NCI-H2196 treated with DMSO at 0.1 percent for 48 hours (cell line): ENCODE results near the gene ZNF273.
A peak's percentile ranks its signal among the peaks of the same experiment; 100 is the strongest.

Experiments
- DNase-seq: peaks from one replicate; lab custom pipeline; 2025; ENCODE audit not compliant: unreplicated experiment; lab: John Stamatoyannopoulos, UW

Gene ZNF273

GRCh38 chr7:64876792-64877713 lies 26.0 kb upstream of the ZNF273 start:
- DNase-seq, result no peak

- DNase-seq, result no peak
These were observed 25.1 kb upstream of the ZNF273 start for GRCh38 chr7:64877714-64878610.

GRCh38 chr7:64878684-64879083 lies 24.4 kb upstream of the ZNF273 start:
- DNase-seq, result no peak

GRCh38 chr7:64879086-64879730 lies 23.9 kb upstream of the ZNF273 start:
- DNase-seq, result no peak

- DNase-seq, result no peak
These were observed 23.3 kb upstream of the ZNF273 start for GRCh38 chr7:64879800-64880199.

GRCh38 chr7:64880322-64881297 lies 22.5 kb upstream of the ZNF273 start:
- no peak for DNase-seq

GRCh38 chr7:64881461-64882287 lies 21.4 kb upstream of the ZNF273 start:
- DNase-seq, result no peak

- peak; percentile 23 for DNase-seq
These were observed 20.5 kb upstream of the ZNF273 start for GRCh38 chr7:64882341-64883112.

- no peak for DNase-seq
These were observed 19.8 kb upstream of the ZNF273 start for GRCh38 chr7:64883113-64883905.

GRCh38 chr7:64884085-64884912 lies 18.8 kb upstream of the ZNF273 start:
- DNase-seq, result no peak

- DNase-seq, result no peak
These were observed 18.1 kb upstream of the ZNF273 start for GRCh38 chr7:64884913-64885370.

GRCh38 chr7:64885520-64886240 lies 17.4 kb upstream of the ZNF273 start:
- DNase-seq, result no peak

- no peak for DNase-seq
These were observed 16.0 kb upstream of the ZNF273 start for GRCh38 chr7:64886956-64887545.

GRCh38 chr7:64887756-64888508 lies 15.1 kb upstream of the ZNF273 start:
- DNase-seq, result no peak

GRCh38 chr7:64888561-64888900 lies 14.5 kb upstream of the ZNF273 start:
- DNase-seq, result no peak
